Stimulated activated CD4-positive, alpha-beta T cell treated with anti-CD3 and anti-CD28 coated beads, Interleukin-4, amount 100 ng/mL, for 48 hours (primary cell): ENCODE data around the gene DNAJC1.

ENCODE experiments used
- DNase-seq, 2 donors: peaks; one replicate each; pipeline ENCODE4 v3.0.0-alpha.2; 2020; ENCODE audit warnings: low read depth in 2 of 2

DNAJC1 gene

DNA sequence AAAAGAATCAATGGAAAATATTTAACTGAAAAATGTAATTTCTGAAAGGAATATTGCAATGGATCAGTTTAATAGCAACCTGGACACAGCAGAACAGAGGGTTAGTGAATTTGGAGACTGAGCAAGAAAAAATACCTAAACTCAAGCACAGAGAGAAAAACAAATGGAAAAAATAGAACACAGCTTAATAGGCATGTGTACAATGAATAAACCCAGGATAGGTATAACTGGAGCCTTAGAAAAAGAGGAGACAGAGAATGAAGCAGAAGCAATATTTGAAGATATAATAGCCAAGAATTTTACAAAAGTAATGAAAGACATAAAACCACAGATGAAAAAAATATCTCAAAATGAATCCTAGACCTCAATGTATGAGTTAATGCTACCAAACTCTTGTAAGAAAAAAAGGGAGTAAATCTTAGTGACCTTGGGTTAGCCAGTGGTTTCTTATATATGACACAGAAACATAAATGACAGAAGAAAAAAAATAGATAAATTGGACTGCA, 2.9 kb upstream of the DNAJC1 start:
- DNase-seq, result no peak

DNA sequence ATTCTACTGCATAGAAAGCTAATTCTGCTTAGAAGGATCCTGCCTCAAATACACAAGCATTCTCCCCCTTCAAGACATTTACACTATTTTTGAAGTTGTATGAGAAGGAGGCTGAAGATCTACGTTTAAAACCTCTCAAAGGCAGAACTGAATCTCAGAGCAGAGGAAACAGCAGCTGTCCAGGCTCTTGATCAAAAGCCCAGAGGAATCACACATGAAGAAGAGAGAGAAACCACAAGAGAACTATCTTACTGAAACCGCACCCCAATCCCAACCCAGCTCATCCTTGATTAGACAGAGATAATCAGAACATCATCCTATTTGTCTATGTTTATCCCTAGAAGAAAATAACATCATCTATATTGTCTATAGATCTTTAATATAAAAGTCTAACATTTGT, 2.2 kb upstream of the DNAJC1 start:
- no peak for DNase-seq

DNA sequence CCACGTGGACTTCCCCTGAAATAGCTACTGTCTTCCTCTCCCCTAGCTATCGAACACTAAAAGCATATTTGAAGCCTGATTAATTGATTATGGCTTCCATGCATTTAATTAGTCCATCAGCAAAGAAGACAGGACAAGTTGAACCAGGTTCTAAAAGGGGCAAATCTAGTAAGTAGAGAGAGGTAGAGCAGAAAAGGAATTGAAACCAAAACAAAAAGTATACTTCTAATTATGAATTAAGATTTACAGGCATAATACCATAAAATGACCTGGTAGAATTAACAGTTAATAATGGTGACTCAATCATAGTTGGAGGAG, 393 bp upstream of the DNAJC1 start:
- no peak for DNase-seq

DNA sequence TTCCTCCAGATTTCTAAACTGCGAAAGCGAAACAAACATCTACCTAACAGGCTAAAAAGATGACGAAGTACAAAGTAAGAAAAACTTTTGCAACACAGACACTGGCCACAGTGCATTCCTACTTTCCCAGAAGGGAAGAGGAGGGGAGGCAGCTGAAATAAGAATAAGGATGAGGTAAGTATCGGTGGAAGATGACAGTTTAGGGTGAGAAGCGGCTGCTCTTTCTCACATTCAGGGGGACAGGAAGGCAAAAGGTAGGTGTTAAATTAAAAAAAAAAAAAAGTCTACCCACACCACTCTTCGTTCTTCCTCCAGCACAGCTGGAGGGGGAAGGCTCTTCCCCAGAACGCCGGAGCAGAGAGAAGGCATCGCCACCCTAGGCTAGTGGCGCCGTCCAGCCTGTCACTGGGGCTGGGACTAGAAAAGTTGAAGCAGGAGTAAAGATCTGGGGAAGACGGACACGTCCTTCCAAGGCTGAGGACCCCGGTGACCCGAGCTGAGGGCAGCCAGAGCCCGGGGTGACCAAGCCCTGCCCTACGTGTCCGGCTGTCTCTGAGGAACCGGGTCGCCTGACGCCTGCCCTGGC, 846 bp downstream of the DNAJC1 start:
- no peak for DNase-seq

DNA sequence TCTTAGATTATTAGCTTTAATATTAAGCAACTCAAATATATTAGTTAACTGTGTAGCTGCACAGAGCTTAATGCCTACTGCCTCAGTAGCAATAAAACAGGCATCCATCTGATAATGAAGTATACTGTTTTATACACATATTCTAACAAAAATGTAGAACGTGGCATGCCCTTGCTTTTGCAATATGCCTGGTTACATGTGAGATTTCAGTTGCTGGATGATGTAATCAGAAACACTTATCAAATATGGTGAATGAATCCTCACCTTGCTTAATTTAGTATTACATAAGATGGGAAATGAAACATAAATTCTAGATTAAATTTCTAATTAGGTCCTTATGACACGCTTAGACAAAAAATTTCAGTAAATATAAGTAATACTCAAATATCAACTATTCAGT, 8.0 kb downstream of the DNAJC1 start:
- no peak for DNase-seq

DNA sequence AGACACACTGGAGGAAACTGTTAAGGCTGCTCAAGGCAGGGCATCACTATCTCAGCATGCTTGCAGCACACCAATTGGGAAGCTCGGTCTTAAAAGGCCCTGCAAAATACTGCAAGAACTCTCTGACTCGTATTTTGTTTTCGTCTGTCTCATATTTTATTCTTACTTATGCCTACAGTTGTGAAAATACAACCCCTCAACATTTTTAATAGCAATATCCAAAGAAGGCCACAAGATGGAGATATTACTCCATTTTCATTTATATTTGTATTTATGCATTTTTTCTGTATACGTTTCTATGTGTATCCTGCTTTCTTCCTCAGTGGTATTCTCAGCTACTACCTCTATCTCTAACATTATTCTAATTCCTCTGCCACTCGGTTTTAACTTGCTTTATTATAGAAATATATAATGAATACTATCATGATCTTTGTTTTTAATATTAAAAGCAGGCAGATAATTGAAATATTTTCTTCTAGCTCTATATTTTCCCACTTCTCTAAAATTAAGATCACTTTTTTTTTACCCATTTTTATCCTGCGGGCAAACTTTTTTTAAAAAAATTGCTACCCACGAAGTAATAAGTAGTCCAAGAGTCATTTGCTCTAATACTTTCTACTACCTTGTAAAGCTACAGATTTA, 10.0 kb downstream of the DNAJC1 start:
- no peak for DNase-seq

DNA sequence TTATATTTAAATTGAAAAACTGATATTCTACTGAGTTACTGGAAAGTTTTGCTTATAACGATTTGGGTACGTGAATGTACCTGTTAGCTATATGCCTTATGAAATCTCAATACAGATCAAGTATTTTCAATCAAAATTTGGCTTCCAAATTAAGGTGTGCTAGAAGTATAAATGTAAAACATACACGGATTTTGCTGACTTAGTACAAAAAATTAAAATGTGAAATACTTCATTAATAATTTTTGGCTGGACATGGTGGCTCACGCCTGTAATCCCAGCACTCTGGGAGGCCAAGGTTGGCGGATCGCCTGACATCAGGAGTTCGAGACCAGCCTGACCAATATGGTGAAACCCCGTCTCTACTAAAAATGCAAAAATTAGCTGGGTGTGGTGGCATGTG, 11.7 kb downstream of the DNAJC1 start:
- no peak for DNase-seq

DNA sequence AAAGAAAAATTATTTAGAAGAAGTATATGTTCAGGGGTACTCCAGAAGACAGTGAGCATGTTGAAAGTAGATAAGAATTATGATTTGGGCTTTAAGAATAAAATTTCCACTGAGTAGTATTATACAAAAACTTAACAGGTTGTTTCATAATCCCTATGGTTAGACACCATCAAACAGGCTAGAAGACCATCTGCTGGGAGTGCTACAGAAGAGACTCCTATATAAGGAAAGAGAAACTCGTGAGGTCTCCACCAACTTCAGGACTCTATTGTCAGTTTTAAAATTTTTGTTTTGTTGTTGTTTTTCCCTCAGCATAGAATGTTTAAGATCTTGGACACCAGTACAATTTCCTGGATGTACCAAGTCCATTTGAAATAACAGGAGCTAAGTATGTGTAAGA, 13.1 kb downstream of the DNAJC1 start:
- no peak for DNase-seq

DNA sequence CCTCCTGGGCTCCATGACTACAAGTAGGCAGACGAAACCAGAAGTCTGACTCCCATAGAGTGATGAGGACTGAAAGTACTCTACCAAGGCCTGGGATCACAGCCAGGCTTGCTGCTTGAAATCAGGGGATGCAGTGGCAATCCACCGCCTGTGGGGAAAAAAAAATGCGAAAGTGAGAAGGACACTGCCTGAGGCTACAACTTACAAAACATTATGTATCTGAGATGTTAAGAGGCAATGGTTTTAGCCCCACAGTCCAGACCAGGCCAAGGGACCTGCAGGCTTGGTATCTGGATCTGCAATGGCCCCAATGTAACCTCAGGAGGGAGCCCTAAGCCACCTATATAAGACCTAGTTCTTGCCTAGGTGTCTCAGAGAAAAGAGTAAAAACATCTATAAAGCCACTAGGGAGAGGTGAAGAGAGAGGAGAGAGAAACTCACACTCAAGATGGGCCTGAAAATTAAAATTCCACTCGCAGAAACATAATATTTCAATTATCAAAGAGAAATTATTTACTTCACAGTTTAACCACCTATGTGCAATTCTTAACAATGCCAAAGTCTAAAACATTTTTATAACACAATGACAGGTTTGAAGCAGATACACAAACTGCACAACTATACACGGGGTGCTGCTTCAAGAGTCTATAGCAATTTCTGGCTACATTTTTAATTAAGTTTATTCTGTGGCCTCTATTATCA, 13.9 kb downstream of the DNAJC1 start:
- no peak for DNase-seq

DNA sequence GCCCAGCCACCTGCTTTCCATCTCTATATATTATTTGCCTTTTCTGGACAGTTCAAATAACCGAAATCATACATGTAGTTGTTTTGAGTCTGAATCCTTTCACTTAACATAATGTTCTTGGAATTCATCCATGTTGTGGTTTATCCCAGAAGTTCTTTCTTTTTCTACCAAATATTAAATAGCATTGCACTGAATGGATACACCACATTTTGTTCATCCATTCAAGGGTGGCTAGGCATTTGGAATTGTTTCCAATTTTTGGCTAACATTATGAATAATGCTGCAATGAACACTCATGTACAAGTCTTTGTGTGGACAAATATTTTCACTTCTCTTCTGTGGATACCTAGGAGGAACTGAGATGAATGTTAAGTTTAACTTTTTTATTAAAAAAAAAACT, 18.0 kb downstream of the DNAJC1 start:
- DNase-seq, result no peak

DNA sequence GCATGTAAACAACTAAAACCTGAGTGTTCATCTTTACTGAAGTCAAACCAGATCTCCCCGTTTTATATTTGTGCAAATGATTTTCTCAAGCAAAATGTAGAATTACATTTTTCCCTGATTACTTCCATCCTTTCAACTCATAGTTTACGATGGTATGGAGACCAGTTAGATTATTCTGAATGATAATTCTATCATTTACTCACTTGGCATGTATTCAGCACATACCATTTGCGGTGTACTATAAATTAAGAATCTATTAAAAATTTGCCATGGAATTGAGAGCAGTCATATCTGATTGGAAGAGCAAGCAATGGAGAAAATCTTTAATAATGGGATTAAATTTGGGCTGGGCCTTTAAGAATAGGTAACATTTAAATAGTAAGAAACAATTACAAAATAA, 22.4 kb downstream of the DNAJC1 start:
- no peak for DNase-seq

DNA sequence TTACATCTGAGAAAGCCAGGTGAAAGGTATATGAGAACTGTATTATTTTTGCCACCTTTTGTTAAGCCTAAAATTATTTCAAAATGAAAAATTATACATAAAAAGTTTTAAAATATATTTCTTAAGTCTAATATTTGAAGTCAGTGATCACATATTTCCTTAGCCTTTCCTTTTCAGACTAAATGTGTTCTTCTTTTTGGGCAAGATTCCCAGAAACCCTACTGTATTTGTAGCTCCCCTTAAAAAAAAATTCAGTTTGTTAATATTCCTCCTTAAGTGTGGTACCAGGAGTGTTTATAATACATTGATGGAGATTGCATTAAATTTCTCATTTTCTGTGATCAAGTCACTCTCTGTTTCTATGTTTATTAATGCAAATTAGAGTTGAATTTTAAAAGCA, 22.8 kb downstream of the DNAJC1 start:
- DNase-seq, result no peak

DNA sequence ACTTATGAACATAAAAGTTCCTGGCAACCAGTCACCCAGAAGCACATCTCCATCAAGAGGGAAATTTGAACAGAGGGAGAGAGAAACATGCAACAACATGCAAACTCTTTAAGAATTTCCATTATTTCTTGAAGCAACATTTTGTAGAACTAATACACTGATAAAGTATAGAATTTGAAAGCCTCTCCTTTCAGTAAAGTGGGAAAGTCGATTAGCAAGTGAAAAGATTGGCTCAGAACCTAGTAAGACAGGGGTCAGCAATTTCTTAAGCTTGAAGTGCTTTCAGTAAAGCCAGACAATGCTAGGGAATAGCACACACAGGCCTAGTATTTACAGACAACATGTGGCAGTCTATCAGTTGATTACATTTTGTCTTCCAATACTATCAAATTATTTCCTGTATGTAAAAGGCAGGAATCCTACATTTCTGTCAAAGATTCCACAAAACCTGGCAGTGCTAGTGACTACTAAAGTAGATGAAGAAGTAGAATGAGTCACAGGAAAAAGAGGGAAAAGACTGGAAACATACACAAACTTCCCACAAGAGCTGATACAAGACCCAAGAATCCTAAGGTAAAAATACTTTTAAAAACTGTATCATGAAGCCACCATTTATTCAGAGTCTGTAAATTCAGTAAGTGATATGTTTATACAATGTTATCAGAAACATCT, 25.2 kb downstream of the DNAJC1 start:
- DNase-seq, result no peak

DNA sequence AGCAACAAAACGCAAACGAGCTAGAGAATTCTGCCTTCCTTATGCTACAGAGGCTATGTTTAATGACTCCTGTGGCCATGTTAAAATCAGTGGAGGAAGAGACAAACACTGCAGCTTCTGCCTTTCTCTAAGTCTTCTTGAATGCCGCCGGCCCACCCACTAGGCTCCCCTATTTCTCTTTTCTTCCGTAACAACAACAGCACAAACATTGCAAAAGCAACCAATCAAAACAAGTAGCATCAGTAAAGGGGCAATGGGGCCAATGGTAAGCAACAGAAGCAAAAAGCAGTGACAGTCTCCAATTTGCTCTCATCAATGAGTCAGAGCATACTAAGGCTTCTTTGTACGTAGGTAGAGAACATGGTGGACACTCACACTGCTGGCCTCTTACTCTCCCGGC, 26.8 kb downstream of the DNAJC1 start:
- DNase-seq, result no peak

DNA sequence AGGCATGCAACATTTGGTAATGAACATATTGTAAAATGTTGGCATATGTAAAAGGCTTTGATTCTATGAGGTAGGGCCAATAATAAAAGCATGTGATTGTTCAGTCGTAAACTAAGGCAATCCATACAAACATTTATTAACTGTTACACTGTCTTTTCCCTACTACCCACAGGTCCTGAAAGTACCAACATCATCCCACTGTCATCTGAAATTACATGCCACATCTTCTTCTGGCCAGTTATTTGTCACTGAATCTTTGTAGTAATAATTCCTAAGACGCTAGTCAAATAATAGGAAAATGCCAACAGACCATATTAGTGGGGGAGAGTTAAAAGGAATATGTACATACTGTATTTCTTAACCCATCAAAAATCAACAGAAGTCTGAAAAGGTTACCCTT, 27.2 kb downstream of the DNAJC1 start:
- no peak for DNase-seq

DNA sequence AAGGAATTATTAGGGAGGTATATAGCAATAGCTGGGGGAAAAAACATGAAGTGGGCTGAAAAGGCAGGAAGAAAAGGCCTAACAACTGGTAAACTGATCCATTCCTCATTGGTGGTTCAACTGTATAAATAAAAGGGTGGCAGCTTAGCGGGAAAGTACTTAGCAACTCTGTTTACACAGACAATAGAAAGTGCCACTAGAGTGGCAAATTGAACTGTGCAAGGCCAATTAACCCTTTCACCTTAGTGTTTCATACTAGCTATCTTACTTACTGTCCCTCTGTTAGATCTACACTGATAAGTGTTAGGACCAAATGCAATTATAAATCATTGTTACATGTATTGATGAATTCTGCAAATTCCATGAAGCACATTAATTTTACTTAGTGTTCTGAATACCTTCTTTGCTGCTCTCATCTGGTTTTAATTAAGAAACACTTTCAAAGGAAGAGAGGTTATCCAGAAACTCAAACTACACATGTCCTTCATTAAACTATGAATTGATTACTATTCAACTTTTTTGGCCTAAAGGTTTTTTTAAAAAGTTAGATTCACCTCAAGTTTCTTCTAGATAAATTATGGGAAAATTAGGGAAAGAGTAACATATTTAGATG, 28.0 kb downstream of the DNAJC1 start:
- DNase-seq, result no peak

DNA sequence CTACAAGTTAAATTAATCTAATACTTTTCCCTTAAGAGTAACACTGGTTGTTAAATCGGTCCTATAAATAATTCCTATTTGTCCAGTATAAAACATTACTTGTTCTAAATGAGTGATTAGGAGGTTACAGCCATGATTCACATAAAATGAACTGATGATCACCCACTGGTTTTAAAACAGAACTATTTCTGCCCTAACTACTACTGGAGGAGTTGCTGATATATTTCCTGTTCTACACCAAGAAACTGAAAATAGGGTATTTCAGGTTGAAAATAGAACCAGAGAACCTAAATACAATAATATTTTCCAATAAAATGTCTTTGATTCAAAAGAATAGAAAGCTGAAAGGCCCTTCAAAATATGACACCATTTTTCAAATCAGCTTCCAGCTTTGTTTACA, 30.9 kb downstream of the DNAJC1 start:
- no peak for DNase-seq

DNA sequence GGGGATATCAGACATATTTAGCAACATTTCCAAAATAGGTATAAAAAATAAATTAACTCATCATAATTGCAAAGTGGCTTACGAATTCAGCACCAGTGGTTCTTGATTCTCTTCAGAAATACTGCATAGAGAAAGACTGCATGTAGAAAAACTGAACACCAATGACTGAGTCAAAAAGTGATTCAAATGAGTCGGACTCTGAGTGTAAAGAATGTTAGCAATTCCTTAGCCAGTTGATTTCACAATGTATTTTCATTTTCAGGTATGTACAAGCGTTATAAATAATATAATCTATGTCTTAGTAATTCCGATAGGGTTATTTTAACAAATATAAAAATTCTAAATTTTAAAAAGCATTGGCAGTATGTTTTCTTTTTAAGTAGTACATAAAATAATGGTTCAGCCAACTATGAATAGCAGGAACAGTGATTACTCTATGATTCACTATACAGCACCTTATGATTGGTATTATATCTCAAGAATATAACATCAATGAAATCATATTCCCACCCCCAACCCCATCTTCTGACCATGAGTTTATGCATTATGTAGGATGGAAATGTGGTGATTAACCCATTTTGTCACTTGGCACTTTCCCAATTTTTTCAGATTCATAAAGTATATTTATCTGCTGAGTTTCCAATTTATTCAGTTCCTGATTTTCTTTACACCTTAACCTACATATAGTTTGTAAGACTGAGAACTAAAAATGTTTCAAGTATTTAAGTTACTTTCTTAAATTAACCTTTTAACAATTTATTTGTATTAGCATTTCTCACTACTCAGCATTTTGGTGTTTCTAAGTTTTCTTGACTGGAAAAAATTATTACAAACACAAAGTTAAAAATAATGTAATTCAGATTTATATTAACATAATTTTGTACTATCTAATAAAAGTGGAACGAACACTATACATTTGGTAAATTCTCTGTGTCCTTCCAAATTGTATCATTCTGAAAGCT, 33.9 kb downstream of the DNAJC1 start:
- DNase-seq, result no peak

DNA sequence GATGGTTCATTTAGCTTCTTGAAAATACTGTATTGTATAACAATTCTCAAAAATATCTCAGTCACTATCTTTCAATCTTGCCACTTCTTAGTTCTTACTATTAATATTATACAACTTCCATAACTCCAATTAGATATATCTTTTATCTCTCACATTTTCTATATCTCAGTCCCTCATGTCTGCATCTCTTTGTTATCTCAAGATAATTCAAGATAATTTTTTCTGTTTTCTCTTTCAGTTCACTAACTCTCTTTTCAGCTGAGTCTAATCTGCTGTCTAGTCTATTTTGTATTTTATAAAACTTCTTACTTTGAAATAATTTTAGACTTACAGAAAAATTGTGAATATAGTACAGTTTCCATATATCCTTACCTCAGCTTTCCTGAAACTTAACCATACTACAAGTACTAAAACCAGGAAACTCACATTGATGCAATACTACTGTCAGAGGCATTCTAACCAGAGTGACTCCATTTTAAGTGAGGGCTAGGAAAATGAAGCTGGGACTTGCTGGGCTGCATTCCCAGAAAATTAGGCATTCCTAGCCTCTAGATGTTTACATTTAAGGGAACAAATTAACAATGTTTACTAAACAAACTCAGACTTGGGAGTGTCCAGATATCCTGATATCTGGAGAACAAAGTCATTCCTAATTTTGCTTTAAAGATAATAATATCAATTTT, 38.4 kb downstream of the DNAJC1 start:
- DNase-seq, result no peak

DNA sequence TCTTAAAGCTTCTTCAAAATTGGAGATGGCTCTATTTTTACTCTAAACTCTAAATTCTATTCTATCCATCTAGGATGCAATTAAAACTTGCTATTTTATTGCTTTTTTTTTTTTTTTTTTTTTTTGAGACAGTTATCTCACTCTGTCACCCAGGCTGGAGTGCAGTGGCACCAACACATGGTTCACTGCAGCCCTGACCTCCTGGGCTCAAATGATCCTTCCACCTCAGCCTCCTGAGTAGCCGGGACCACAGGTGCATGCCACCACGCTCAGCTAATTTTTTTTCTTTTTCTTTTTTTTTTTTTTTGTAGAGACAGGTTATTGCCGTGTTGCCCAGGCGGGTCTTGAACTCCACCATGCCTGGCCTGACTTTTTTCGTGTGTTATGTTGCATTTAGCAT, 41.2 kb downstream of the DNAJC1 start:
- no peak for DNase-seq

DNA sequence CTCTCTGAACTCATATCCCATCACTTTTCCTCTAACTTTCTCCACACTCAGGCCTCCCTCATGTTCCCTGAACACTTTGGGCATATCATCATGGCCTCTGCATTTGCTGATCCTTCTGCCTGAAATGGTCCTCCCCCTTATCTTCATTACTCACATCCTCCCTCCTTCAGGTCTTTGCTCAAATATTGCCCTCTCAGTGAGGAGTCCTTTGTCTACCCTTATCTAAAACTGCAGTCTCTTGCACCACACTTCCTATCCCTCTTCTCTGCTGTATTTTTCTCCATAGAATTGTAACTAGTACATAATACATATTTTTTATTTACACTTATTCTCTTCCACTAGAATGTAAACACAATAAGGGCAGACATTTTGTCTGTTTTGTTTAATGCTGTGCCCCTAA, 41.7 kb downstream of the DNAJC1 start:
- no peak for DNase-seq
